Measurements from ENCODE around the gene ACKR4. TPM values are rescaled to one million over a fixed set of nuclear protein-coding genes. Genes with fewer than 3 reads are reported as not detected.

The ACKR4 gene
- total and polyA plus RNA-seq, 9 of the 15 experiments (the other 6 are each of a cell fraction or from before 2014, with no cell fraction given): 0.04 to 0.06 TPM; not detected in 7

DNA sequence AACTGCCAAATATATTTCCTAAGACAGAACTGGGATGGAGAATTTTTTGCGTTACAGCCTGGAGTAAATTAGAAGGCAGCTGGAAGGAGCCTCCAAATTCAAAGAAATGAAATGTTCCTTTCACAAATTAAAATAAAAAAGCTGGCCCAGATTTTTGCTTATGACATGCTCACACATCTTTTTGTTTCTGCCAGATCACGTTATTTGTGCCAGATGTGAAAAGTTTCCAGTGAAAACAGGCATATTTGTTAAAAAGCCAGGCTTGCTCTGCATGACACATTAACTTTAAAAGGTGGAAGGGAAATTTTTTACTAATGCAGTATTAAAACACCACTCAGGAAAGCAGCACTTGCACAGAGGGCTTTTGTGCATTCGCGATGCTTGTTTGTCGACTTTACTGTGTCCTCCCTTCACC, 23.3 kb upstream of the ACKR4 start:
- ChIA-PET POLR2A (no interaction called here), CTCF (ENCODE audit: low intra/inter-chr PET ratio) (no interaction called here)
- no peak overlapping the region for H3K4me3 ChIP-seq
- no peak for FAIRE-seq
- H3K79me2 ChIP-seq (ENCODE audit: control insufficient read depth, insufficient read depth, low read length): no peaks in the 10 kb centered on the region
- H3K9me1 ChIP-seq (ENCODE audit: control insufficient read depth, insufficient read depth, low read length): no peaks in the 10 kb centered on the region
- no peaks in the 10 kb centered on the region for H3K9me3 ChIP-seq (replicated peaks; ENCODE audit: control insufficient read depth, insufficient read depth, low read depth, low read length)
- intact Hi-C loops (cut with micrococcal nuclease): no loop called here
- no peaks in the 10 kb centered on the region for H3K36me3 ChIP-seq (ENCODE audit: control insufficient read depth, insufficient read depth, low read length)
- BruUV-seq (replicated peaks): no TSS peak
- H3K4me1 ChIP-seq (replicated peaks in 1 of 2; ENCODE audit: control insufficient read depth in 2 of 2, insufficient read depth in 2 of 2, low read length in 2 of 2): peaks cover 0 to 5% of the 10 kb centered on the region in 2 experiments; a peak in 2 of 5 replicates
- no peak for ATAC-seq
- no peaks in the 10 kb centered on the region for H3K27me3 ChIP-seq (ENCODE audit: control insufficient read depth in 2 of 2, insufficient read depth in 2 of 2, low read length in 2 of 2)
- no peak overlapping the region for H3K4me2 ChIP-seq (ENCODE audit: insufficient read depth, low read length)
- H3K9ac ChIP-seq (ENCODE audit: insufficient read depth in 1 of 2, low read depth in 2 of 2, low read length in 2 of 2): no peak overlapping the region
- H4K20me1 ChIP-seq (replicated peaks; ENCODE audit: control insufficient read depth, insufficient read depth, low read length): no peaks in the 10 kb centered on the region
- DNase-seq (ENCODE audit: extremely low read depth in 1 of 4, low spot score in 3 of 4): no peak
- no peak for TF ChIP-seq TAL1 (IDR thresholded peaks at IDR 0.05)
- TF ChIP-seq ZNF143 (CRISPR knock-in tag; IDR thresholded peaks at IDR 0.05): no peak
- no peak for TF ChIP-seq FOXK1 (CRISPR knock-in tag; IDR thresholded peaks at IDR 0.05; ENCODE audit: borderline replicate concordance)
- no peak for TF ChIP-seq POLR2G (IDR thresholded peaks at IDR 0.05; ENCODE audit: low read depth, low read length)
- TF ChIP-seq NR2C1 (IDR thresholded peaks at IDR 0.05): no peak
- TF ChIP-seq NR2C1 (tag; IDR thresholded peaks at IDR 0.05): no peak
- TF ChIP-seq NCOA1 (IDR thresholded peaks at IDR 0.05; ENCODE audit: low read depth): no peak
- no peak overlapping the region for H2AFZ ChIP-seq (ENCODE audit: low read depth, low read length)
- WGBS (ENCODE audit: insufficient coverage, low coverage, missing lambda C conversion rate): 78% methylated on average over 5 of the region's 5 CpGs
- no peak overlapping the region for H3K27ac ChIP-seq (ENCODE audit: extremely low read depth, low read depth, low read length)
- in situ Hi-C loops (cut with MboI): no loop called here

DNA sequence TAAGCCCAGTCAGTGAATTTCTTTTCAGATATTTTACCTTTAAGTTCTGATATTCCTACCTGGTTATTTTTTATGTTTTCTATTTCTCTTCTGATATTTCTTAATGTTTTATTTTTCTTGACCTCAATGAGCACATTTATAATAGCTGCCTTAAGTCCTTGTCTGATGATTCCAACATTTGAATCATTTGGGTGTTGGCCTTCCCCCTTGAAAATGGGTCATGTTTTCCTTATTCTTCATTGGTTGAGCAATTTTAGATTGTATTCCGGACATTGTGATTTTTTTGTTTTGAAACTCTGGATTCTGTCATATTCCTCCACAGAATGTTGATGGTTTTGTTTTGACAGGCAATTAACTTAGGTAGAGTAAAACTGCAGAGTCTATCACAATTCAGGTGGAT, 9.7 kb upstream of the ACKR4 start:
- 33% methylated on average over 1 of the region's 1 CpG for WGBS (ENCODE audit: insufficient coverage, low coverage, missing lambda C conversion rate)
- H3K79me2 ChIP-seq (ENCODE audit: control insufficient read depth, insufficient read depth, low read length): no peaks in the 10 kb centered on the region
- BruUV-seq (replicated peaks): no TSS peak
- FAIRE-seq: no peak
- H4K20me1 ChIP-seq (replicated peaks; ENCODE audit: control insufficient read depth, insufficient read depth, low read length): no peaks in the 10 kb centered on the region
- no peak overlapping the region for H3K4me3 ChIP-seq
- ChIA-PET POLR2A (no interaction called here), CTCF (ENCODE audit: low intra/inter-chr PET ratio) (no interaction called here)
- H3K27me3 ChIP-seq (ENCODE audit: control insufficient read depth in 2 of 2, insufficient read depth in 2 of 2, low read length in 2 of 2): no peaks in the 10 kb centered on the region
- H3K36me3 ChIP-seq (ENCODE audit: control insufficient read depth, insufficient read depth, low read length): no peaks in the 10 kb centered on the region
- no peak for ATAC-seq
- H2AFZ ChIP-seq (ENCODE audit: low read depth, low read length): no peak overlapping the region
- H3K9ac ChIP-seq (ENCODE audit: insufficient read depth in 1 of 2, low read depth in 2 of 2, low read length in 2 of 2): no peak overlapping the region
- in situ Hi-C loops (cut with MboI) (no loop called here), intact Hi-C loops (cut with micrococcal nuclease) (no loop called here)
- DNase-seq (ENCODE audit: extremely low read depth in 1 of 4, low spot score in 3 of 4): no peak
- no peak overlapping the region for H3K4me2 ChIP-seq (ENCODE audit: insufficient read depth, low read length)
- H3K4me1 ChIP-seq (replicated peaks in 1 of 2; ENCODE audit: control insufficient read depth in 2 of 2, insufficient read depth in 2 of 2, low read length in 2 of 2): no peaks in the 10 kb centered on the region; a peak in 1 of 5 replicates
- no peaks in the 10 kb centered on the region for H3K9me1 ChIP-seq (ENCODE audit: control insufficient read depth, insufficient read depth, low read length)
- H3K9me3 ChIP-seq (replicated peaks; ENCODE audit: control insufficient read depth, insufficient read depth, low read depth, low read length): no peaks in the 10 kb centered on the region
- H3K27ac ChIP-seq (ENCODE audit: extremely low read depth, low read depth, low read length): no peak overlapping the region
- no peak for TF ChIP-seq HEY1 (CRISPR knock-in tag; IDR thresholded peaks at IDR 0.05; ENCODE audit: borderline replicate concordance)
- no peak for TF ChIP-seq BMI1 (IDR thresholded peaks at IDR 0.05; ENCODE audit: low read length)
- TF ChIP-seq ZSCAN32 (CRISPR knock-in tag; IDR thresholded peaks at IDR 0.05): no peak
- TF ChIP-seq, protein P1, sequence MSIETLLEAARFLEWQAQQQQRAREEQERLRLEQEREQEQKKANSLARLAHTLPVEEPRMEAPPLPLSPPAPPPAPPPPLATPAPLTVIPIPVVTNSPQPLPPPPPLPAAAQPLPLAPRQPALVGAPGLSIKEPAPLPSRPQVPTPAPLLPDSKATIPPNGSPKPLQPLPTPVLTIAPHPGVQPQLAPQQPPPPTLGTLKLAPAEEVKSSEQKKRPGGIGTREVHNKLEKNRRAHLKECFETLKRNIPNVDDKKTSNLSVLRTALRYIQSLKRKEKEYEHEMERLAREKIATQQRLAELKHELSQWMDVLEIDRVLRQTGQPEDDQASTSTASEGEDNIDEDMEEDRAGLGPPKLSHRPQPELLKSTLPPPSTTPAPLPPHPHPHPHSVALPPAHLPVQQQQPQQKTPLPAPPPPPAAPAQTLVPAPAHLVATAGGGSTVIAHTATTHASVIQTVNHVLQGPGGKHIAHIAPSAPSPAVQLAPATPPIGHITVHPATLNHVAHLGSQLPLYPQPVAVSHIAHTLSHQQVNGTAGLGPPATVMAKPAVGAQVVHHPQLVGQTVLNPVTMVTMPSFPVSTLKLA (conservative IDR thresholded peaks at IDR 0.05): no peak
- TF ChIP-seq, protein P2, sequence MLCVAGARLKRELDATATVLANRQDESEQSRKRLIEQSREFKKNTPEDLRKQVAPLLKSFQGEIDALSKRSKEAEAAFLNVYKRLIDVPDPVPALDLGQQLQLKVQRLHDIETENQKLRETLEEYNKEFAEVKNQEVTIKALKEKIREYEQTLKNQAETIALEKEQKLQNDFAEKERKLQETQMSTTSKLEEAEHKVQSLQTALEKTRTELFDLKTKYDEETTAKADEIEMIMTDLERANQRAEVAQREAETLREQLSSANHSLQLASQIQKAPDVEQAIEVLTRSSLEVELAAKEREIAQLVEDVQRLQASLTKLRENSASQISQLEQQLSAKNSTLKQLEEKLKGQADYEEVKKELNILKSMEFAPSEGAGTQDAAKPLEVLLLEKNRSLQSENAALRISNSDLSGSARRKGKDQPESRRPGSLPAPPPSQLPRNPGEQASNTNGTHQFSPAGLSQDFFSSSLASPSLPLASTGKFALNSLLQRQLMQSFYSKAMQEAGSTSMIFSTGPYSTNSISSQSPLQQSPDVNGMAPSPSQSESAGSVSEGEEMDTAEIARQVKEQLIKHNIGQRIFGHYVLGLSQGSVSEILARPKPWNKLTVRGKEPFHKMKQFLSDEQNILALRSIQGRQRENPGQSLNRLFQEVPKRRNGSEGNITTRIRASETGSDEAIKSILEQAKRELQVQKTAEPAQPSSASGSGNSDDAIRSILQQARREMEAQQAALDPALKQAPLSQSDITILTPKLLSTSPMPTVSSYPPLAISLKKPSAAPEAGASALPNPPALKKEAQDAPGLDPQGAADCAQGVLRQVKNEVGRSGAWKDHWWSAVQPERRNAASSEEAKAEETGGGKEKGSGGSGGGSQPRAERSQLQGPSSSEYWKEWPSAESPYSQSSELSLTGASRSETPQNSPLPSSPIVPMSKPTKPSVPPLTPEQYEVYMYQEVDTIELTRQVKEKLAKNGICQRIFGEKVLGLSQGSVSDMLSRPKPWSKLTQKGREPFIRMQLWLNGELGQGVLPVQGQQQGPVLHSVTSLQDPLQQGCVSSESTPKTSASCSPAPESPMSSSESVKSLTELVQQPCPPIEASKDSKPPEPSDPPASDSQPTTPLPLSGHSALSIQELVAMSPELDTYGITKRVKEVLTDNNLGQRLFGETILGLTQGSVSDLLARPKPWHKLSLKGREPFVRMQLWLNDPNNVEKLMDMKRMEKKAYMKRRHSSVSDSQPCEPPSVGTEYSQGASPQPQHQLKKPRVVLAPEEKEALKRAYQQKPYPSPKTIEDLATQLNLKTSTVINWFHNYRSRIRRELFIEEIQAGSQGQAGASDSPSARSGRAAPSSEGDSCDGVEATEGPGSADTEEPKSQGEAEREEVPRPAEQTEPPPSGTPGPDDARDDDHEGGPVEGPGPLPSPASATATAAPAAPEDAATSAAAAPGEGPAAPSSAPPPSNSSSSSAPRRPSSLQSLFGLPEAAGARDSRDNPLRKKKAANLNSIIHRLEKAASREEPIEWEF (CRISPR knock-in tag; IDR thresholded peaks at IDR 0.05): no peak

All from K562 (cell line).